HepG2 (cell line): ENCODE data around the gene DPH2. TPM values are rescaled to one million over a fixed set of nuclear protein-coding genes. Genes with fewer than 3 reads are reported as not detected.
A peak's percentile ranks its signal among the peaks of the same experiment; 100 is the strongest.

Source experiments
- ARID2 ChIP-seq: sonication (generic); formaldehyde crosslinking; IDR thresholded peaks from 2 replicates; pipeline ENCODE4 v1.8.1; 2022; ENCODE audit warnings: mild to moderate bottlenecking, missing genetic modification reagents, borderline replicate concordance
- EZH2 ChIP-seq: conservative IDR thresholded peaks from 2 replicates; pipeline ENCODE4 v1.6.1; 2012; ENCODE audit warnings: mild to moderate bottlenecking, low read depth, low read length, moderate library complexity
- HINFP ChIP-seq: sonication (generic); formaldehyde crosslinking; IDR thresholded peaks from 2 replicates; pipeline ENCODE4 v1.4.0; 2020; ENCODE audit warnings: low read depth, mild to moderate bottlenecking, missing genetic modification reagents
- KDM6A ChIP-seq: IDR thresholded peaks from 2 replicates; pipeline ENCODE4 v1.6.1; 2016; ENCODE audit warnings: low read depth
- KLF15 ChIP-seq: sonication (generic); formaldehyde crosslinking; IDR thresholded peaks from 2 replicates; pipeline ENCODE4 v1.8.1; 2023; ENCODE audit warnings: borderline replicate concordance, mild to moderate bottlenecking, inconsistent platforms, missing genetic modification reagents, mixed read lengths
- SMAD3 ChIP-seq: sonication (generic); formaldehyde crosslinking; IDR thresholded peaks from 2 replicates; pipeline ENCODE4 v1.4.0; 2020; ENCODE audit warnings: missing genetic modification reagents
- SNAPC5 ChIP-seq: sonication (generic); formaldehyde crosslinking; IDR thresholded peaks from 2 replicates; pipeline ENCODE4 v1.8.1; 2023; ENCODE audit warnings: mild to moderate bottlenecking, missing genetic modification reagents, borderline replicate concordance
- SRSF4 ChIP-seq: fragments of 200-400 bp; formaldehyde crosslinking; IDR thresholded peaks from one replicate; pipeline ENCODE4 v1.6.1; 2018; ENCODE audit warnings: mild to moderate bottlenecking, low read depth, low read length, moderate library complexity; ENCODE audit not compliant: poor library complexity, severe bottlenecking
- ZBTB21 ChIP-seq: sonication (generic); formaldehyde crosslinking; IDR thresholded peaks from 2 replicates; pipeline ENCODE4 v1.4.0; 2020; ENCODE audit warnings: missing genetic modification reagents
- ZBTB33 ChIP-seq: sonication (generic); formaldehyde crosslinking; IDR thresholded peaks from 2 replicates; pipeline ENCODE4 v1.4.0; 2020; ENCODE audit warnings: missing genetic modification reagents
- ZBTB40 ChIP-seq, 2 experiments: fragments of 450-650 bp in 1 of 2; sonication (generic) in 1 of 2; formaldehyde crosslinking in 1 of 2; IDR thresholded peaks; 2 replicates each; pipeline versions ENCODE4 v1.6.1 to v1.8.0; 2016 to 2022; ENCODE audit warnings: antibody characterized with exemption in 1 of 2, mild to moderate bottlenecking in 1 of 2, missing genetic modification reagents in 1 of 2
- ZBTB7A ChIP-seq: sonication (generic); formaldehyde crosslinking; IDR thresholded peaks from 2 replicates; pipeline ENCODE4 v1.8.0; 2022; ENCODE audit warnings: mild to moderate bottlenecking, missing genetic modification reagents
- ZNF264 ChIP-seq: sonication (generic); formaldehyde crosslinking; IDR thresholded peaks from 2 replicates; pipeline ENCODE4 v1.4.0; 2020; ENCODE audit warnings: missing genetic modification reagents
- ZNF335 ChIP-seq: sonication (generic); formaldehyde crosslinking; IDR thresholded peaks from 2 replicates; pipeline ENCODE4 v1.4.0; 2020; ENCODE audit warnings: missing genetic modification reagents
- ZNF790 ChIP-seq: sonication (generic); formaldehyde crosslinking; IDR thresholded peaks from 2 replicates; pipeline ENCODE4 v1.8.0; 2022; ENCODE audit warnings: missing genetic modification reagents, mild to moderate bottlenecking, borderline replicate concordance
- ZSCAN22 ChIP-seq: sonication (generic); formaldehyde crosslinking; IDR thresholded peaks from 2 replicates; pipeline ENCODE4 v1.4.0; 2020; ENCODE audit warnings: mild to moderate bottlenecking, missing genetic modification reagents
- polyA plus RNA-seq, 8 experiments: library from polyadenylated mRNA; depleted of rRNA in 3 of 8; stranded (reverse) in 7 of 8; unstranded in 1 of 8; fragments of >200 nt; fragmentation: Illumina TruSeq in 4 of 8; extraction: Trizol in 4 of 8; gene quantifications; 2 replicates each; pipeline versions ENCODE4 v1.2.1 to v1.2.3, GENCODE V29; 2011 to 2016; ENCODE audit warnings: low read depth in 4 of 8, missing spikeins in 1 of 8, mixed read lengths in 1 of 8; ENCODE audit not compliant: insufficient read depth in 1 of 8
- total RNA-seq, 5 experiments: library from RNA; depleted of rRNA; stranded (reverse); fragments of >200 nt; fragmentation: Illumina TruSeq; extraction: Trizol; gene quantifications; 2 replicates each; pipeline ENCODE4 v1.2.3, GENCODE V29; 2016; ENCODE audit warnings: low read depth in 1 of 5

Gene DPH2
- total and polyA plus RNA-seq, 2 of the 13 experiments (the other 11 are each of a cell fraction or from before 2014, with no cell fraction given): 32.2 to 38.3 TPM

GRCh38 chr1:43974443-43975248, 4.8 kb downstream of the DPH2 start, which contains the start of gene ATP6V0B (continued):
- TF ChIP-seq EZH2 (no peak), HINFP (CRISPR knock-in tag) (no peak), ARID2 (CRISPR knock-in tag) (no peak), ZNF335 (CRISPR knock-in tag) (peak; percentile 98), SRSF4 (no peak), ZNF790 (no peak), ZBTB7A (CRISPR knock-in tag) (no peak), ZNF264 (CRISPR knock-in tag) (no peak), SMAD3 (CRISPR knock-in tag) (no peak), ZBTB40 (IDR thresholded peaks at IDR 0.05) (no peak), ZBTB40 (CRISPR knock-in tag; IDR thresholded peaks at IDR 0.05) (peak; percentile 54; the same call in 1 of the 2 replicates), KDM6A (CRISPR knock-in tag) (no peak), SNAPC5 (CRISPR knock-in tag) (no peak), ZBTB33 (CRISPR knock-in tag) (no peak), ZBTB21 (CRISPR knock-in tag) (0 out of 2 replicates have a peak, but pooled peaks have one; percentile 19), KLF15 (CRISPR knock-in tag) (no peak; the same call in 1 of the 2 replicates), ZSCAN22 (CRISPR knock-in tag) (no peak)
